Measurements from ENCODE around the gene AP2B1.
"Not testable (repeated sequence)": the region's sequence is repeated elsewhere in the genome, so short reads cannot be mapped to it uniquely, and the experiment has no call there.

AP2B1 gene

DNA sequence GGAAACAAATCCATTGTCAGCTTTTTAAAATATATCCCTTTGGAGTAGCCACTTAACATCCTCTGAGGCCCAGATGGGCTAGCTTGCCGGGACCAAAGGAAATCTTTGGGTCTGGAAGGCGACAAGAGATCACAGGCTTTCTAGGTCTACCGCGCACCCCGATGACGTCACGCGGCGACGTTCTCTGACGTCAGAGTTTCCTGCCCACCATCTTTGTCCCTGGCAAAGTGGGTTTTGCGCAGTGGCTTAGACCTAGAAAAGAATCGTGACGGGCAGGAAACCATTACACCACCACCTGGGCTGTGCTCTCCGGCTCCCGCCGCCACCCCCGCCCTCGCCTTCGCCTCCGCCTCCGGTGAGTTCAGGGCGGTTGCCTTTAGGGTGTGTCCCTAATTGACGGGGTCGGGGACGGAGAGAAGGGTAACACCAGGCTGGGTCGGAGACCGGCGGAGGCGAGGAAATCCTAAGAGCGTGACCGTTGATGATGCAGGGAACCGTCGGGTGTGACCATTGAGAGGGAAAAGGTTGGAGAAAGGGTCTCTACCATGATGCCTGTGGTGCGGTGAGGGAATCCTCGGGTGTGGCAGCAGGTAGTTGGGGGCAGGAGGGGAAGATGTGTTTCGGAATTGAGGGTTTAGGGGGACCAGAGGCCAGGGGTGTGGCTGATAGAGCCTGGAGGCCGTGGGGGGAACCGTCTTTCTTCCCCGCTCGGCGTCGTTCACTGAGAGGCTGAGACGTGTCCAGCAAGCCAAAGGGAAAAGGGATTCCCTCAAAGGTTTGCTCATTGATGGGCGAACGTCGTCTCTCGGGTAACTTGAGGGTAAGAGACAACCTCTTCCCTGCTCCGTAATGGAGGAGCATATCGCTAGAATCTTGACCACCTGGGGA lies at the start of gene AP2B1:
Gene AP2B1, plus strand, starts transcription at position 249 of the 888 bp plus-strand sequence. CDS start 6,709 bp downstream, outside the sequence.
- peak; percentile 94 for DNase-seq (ENCODE audit: low read depth)

DNA sequence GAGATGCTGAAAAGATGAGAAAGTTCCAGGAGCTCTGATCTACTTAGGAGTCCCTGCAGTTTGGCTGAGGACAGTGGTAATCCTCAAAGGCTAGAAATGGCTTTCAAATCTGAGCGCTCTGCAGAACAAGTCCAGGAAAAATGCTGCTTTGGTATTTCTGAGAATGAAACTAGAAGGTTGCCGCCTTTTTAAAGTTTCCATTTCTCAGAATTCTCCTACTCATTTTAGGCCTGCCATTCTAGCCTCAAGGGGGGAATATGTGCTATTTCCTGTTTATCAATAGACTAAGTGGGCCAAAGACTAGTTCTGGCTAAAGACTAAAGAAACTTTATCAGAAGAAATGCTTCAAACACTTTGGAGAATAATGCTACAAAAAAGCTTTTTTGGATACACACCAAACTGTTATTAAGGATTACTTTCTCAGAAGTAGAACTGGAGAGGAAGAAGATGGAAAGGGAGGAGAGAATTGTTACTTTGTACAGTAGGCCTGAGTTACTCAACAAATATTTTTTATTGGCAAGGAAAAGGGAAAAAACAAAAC lies 49.5 kb upstream of the AP2B1 start, which contains the start of gene SLFN12L:
Gene SLFN12L, minus strand, starts transcription at position 78 of the 541 bp plus-strand sequence. CDS start 15,314 bp downstream, outside the sequence.
- no peak for DNase-seq (ENCODE audit: low read depth)

DNA sequence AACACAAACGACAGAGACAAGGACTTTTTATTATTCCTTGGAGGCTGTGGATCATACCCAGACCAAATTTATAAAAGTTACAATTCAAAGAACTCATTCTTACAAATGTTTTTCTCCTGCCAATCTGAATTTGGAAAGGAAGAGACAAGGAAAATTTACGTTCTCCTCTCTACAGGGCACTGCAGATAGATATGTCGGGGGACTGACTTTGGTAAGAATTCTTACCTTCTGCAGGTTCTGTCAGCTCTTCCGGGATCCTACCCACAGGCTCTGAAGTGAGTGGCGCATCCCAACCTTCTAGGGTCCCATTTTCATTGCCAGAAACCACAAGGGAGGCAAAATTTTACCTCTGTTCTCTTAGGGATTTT lies 47.5 kb upstream of the AP2B1 start:
- no peak for DNase-seq (ENCODE audit: low read depth)

DNA sequence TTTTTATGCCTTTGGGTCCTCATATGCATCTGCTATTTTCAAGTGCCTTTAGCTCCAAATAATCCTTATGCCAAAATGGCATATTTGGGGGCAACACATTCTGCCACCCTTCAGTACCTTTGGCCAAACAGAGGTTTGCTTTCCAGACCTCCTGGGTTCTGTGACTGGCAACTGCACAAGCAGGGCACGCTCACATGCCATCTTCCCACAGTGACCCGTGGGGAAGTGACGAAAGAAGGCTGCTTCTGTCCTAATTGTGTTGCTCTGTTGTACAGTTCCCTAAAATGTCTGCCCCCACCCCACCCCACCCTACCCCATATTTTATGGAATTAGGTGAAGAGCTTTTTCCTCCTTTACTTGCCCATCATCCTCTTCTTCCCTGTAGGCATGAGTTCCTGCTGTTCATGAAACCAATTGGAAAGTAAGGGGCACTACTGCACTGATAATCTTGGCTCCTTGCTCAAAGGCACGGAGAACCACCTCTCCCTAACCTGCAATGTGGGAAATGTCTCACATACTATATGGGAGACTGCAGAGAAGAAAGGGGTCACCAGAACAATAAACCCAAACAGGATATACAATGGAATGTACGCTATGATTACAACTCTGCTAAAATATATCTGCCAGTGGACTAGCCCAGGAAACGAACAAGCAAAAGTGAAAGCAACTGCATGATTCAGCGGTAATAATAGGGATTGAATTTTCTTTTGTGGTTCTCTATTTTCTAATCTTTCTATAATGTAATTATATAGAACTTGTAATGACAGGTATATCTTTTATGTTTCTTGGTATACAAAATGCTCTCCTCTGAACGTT lies 46.3 kb upstream of the AP2B1 start:
- DNase-seq (ENCODE audit: low read depth): no peak

DNA sequence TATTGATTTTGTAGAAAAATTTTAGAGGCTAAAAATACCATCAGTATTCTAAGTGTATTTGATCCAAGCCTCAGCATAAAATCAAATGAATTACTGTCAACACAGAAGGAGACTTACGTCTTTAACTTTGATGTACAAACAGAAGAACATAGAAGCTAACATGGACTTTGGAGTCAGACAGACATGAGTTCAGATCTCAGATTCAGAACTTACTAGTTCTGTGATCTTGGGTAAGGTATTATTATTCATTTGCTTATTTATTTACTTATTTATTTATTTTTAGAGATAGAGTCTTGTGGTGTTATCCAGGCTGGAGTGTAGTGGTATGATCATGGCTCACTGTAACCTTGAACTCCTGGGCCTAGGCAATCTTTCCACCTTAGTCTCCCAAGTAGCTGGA lies 45.7 kb upstream of the AP2B1 start:
- DNase-seq (ENCODE audit: low read depth): no peak

DNA sequence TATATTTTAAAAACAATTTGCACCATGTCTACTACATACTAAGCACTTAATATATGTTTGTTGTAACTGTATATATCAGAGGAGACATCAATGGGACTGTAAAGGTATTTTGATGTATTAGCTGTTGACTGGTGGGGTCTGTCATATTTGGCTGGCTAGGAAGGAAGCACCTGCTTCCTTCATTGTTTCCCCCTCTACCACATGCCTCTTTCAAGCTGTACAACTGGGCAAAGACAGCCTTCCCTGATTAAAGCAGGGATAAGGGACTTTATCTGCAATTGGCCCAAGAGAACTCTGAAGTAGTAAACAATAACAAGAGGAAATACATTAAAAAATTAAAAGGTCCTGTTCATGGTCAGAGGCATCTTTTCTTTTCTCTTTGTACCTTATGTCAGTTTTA lies 44.1 kb upstream of the AP2B1 start:
- no peak for DNase-seq (ENCODE audit: low read depth)

DNA sequence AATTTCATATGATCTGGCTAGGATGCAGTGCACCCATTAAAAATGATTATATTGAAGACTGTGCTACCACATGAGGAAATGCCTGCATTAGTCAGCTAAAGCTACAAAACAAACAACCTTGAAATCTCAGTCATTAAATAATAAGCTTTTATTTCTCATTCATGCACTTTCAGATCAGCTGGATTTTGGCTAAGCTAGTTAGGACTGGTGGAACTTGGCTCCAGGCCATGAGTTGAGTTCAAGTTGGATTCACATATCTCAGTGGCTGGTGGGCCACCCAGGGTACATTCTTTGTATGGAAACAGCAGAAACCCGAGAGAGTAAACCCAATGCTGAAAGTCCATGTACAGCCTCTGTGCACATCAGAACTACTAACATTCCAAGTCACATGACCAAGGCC lies 43.3 kb upstream of the AP2B1 start:
- DNase-seq (ENCODE audit: low read depth): no peak

DNA sequence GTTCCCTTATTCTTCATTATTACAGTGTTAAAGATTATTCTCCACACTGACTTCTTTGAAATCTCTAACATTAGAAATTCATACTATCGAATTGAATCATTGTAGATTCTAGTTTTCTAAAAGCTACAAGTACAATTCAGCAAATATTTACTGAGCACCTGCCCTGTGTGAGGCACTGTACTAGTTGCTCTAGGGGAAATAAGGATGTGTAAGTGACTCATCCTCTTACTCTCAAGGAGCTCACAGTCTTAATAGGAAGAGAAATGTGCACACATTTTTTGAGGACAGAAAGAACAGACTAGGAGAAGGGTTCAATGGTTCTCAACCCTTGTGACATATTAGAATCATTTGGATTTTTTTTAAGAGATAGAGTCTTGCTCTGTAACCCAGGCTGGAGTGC lies 42.0 kb upstream of the AP2B1 start:
- no peak for DNase-seq (ENCODE audit: low read depth)

DNA sequence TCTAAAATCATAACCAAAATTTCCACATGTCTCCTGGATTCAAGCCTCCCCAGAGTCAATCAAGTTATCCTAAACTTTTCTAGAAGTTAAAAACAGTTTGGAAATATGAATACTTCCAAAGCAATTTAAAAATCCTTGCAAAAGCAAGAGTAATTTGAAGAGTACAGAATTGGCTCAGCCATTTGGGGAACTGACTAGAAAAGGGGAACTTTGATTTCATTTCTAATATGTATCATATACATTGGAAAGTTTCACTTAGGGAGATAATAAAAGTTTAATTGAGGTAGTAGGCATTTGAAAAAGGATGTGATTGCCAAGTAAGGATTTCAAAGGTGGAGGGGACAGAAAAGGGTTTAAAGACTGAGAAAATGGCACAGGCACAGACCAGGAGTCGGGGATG lies 40.6 kb upstream of the AP2B1 start:
- DNase-seq (ENCODE audit: low read depth): no peak

DNA sequence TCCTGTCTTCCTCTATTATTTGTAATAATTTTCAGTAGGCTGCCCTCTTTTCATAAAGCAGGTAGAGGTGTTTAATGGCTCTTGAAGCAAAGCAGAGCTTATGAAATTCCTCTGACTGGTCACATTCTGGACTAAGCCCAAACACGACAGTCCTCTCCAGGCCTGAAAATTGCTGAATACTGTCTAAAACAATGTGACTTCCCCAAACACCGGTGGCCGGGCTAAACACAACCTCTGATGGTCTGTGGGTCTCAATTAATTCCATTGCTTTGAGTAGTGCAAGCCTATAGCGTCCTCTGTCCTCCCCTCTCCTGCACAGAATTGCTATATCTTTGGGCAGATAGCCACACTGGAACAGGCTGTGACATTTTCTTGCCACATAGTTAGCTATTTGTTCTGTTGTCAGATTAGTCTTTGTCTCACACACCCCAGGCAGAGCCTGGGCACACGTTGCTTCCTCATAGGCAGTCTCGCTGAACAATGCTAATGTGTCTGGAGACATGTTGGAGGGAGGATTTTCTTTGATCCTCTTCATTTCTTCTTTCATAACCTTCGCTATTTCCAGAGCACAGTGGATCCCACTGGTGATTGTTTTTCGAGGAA lies 38.8 kb upstream of the AP2B1 start:
- no peak for DNase-seq (ENCODE audit: low read depth)

DNA sequence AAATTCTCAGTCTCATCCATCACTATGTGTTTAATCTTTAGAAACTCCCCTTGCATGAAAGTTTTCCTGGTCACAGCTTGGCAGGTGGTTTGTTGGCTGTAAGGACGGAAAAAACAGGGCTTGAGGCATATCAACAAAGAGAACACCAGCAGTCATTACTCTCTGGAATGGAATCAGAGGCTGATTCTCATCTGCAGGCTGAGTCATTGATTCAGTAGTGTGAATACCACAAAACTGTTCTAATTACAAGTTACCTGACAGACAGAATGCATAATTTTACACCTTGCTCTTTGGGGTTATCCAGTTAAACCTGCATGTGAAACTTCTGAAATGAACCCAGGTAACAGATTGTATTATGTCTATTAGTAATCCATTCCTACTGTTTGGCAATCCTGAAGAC lies 38.1 kb upstream of the AP2B1 start:
- DNase-seq (ENCODE audit: low read depth): no peak

DNA sequence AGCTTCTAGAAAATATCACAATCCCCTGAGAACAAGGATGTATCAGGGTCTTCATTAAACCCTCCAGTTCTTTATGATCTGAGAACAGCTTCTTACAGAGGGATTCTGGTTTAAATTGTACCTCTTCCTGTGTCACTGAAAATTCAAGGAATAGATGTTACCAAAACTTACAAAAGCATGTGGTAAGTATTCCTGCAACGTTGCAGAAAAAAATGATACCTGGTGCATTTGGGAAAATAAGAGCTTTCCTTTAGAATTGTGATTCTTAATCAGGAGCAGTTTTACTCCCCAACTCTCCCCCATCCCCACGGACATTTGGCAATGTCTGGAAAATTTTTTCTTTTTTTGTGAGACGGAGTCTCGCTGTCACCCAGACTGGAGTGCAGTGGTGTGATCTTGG lies 33.8 kb upstream of the AP2B1 start:
- DNase-seq (ENCODE audit: low read depth): no peak

DNA sequence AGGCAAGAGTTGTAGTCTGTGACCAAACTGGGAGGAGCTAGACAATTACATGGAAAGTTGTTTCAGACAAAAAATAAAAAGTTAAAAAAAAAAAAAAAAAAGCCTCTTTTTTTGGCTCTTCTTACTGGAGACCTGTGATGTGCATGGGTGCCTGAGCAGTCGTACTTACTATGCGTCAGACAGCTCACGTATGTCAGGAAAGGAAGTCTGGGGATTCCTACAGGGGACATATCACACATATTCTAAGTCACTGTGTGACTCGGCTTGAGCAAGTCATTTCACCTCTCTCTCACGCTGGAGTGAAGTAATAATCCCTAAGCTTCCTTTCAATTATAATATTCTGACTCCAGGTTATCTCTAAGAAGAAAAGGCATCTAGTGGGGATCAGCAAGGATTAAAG lies 32.5 kb upstream of the AP2B1 start:
- no peak for DNase-seq (ENCODE audit: low read depth)

DNA sequence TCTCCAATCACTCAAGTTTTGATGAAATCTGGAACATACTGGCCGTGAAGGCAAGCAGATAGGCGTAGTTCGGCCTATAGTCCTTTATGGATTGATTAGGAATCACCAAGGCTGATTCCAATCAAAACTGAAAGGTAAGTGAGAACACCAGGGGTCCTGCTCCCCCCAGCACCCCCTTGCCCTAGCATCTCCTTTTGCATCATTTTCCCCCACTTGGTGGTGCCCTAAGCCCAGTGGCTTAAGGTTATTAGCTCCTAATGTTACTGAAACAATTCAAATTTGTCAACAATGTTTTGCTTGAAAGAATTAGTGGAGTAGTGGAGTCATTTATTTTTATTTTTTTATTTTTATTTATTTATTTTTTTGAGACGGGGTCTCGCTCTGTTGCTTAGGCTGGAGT lies 31.4 kb upstream of the AP2B1 start:
- DNase-seq (ENCODE audit: low read depth): no peak

DNA sequence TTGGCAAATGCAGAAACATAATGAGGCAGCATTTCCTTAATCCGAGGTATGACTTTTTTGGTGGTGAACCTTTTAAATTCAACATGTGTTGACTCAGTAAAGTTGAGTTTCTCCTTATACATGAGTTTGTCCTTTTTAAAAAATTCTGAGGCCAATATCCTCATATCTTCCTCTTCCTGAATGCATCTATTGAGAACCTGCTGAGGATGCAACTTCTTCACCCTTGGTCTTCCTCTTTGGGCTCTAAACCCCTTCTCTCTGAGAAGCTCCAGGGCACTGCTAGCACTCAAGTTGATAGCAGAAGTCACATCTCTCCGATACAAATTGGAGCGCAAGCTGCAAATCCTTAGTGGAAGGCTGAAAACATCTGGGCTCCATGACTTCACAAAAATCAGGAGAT lies 29.8 kb upstream of the AP2B1 start:
- no peak for DNase-seq (ENCODE audit: low read depth)

DNA sequence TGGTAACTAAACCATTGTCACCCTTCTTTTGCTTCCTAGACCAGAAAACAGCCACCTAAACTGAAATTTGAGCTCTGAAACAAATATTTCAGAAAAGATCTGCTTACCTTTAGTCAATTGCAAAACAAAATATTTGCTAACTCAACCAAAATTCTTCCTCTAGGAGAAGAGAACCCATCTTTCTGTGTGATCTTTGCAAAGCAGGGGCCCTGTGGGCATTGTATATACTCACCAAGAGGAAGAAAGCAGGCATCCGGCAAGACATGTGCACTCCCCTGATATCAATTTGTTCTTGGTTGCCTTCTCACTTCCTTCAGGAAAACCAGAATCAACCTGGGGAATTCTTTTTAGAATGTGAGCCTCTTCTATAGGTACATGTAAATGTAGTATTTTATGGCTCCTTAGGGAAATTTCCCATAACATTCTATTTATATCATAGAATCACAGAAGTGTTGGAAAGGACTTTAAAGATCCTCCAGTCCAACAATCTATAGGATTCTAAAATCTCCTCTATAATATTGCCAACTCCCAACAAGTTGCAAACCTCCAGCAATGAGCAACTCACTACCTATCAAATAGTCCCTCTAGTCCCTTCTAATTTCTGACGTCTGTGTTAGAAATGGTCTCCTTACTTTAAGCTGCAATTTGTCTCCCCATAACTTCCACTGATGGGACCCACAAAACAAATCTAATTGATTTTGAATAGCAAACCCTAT lies 27.5 kb upstream of the AP2B1 start:
- no peak for DNase-seq (ENCODE audit: low read depth)

DNA sequence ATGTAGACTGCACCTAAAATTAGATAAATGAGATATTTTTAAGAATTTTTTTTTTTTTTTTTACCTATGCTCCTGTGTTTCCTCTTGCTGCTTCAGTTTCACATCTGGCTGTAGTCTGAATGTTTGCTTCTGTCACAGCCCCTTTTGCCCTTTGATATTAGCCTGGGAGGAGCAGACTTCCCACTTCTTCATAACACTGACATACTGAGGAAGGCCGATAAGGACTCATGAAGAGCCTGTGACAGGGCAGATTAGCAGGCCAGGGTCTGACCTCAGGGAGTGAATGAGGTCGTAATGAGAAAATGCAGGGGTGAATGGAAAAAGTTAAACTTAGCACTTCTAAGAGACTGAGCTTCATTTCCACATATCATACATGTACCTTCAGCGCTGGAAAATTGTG lies 26.4 kb upstream of the AP2B1 start, which contains the start of gene SLFN14:
Gene SLFN14, minus strand, starts transcription at position 117 of the 400 bp plus-strand sequence. CDS start 2,757 bp downstream, outside the sequence.
- DNase-seq (ENCODE audit: low read depth): no peak

DNA sequence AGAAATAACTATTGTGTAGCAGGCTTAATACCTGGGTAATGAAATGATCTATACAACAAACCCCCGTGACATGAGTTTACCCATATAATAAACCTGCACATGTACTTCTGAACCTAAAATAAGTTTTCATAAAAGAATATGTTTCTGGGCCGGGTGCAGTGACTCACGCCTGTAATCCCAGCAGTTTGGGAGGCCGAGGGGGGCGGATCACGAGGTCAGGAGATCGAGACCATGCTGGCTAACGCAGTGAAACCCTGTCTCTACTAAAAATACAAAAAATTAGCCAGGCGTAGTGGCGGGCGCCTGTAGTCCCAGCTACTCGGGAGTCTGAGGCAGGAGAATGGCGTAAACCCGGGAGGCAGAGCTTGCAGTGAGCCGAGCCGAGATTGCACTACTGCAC lies 23.9 kb upstream of the AP2B1 start:
- DNase-seq (ENCODE audit: low read depth): not testable (repeated sequence)

DNA sequence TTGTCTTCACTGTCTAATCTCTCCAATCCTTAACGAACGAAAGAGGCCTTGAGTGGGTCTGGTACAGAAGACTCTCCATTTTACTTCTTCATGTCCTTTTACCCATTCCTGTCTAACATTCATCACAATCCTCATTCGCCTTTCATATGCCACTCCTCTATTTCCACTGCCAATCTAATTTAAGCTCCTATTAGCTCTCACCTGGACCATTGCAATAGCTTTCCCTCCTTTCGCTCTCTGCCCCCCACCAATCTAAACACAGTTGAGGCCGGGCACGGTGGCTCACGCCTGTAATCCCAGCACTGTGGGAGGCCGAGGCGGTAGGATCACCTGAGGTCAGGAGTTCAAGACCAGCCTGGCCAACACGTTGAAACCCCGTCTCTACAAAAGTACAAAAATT lies 20.2 kb upstream of the AP2B1 start:
- DNase-seq (ENCODE audit: low read depth): no peak

DNA sequence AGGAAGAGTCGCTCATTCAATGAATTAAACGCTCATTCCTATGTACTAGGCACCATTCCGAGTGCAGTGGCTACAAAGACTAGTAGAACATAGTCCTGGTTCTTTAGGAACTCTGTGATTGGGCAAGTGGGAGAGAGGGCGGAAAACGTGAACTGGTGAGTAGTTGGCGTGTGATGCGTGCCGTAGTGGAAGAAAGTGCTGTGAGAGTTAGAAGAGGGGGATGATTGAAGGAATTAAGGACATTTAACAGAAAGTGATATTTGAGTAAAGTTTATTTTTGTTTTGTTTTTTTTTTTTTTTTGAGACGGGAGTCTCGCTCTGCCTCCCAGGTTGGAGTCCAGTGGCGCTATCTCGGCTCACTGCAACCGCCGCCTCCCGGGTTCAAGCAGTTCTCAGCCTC lies 18.6 kb upstream of the AP2B1 start:
- DNase-seq (ENCODE audit: low read depth): no peak

DNA sequence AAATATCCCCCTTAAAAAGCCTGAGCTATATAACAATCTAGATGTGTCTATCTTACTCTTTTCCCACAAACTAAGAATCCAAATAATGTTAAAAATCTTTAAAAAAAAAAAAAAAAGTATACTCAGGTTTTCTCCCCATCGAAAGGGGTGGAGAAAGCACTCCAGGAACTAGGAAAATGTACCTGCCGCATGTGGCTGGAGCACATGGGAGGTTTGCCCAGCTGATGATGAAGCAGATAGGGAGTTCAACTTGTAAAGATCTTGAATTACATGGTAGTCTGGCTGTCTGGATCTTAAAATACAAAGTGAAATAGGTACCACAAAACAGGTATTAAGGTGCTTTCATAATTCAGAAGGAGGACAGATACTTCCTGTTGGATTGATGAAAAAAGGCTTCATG lies 17.7 kb upstream of the AP2B1 start:
- DNase-seq (ENCODE audit: low read depth): no peak

DNA sequence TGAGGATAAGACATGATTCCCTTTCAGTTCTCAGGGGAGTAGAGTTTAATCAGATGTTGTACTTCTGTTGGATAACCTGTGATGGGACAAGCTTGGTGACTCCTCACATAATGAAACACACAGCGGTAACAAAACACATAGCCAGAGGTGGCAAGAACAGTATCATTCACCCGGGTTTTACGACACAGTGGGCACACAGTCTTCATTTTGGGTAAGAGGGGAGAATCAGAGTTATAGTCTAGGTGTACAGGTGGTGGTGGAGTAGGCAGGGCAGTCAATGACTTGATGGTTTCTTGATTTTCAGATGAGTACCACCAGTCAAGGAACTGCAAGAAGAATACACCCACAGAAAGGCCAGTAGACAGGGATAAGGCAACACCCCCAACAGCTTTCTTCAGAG lies 11.4 kb upstream of the AP2B1 start:
- DNase-seq (ENCODE audit: low read depth): no peak

Data from T-helper 22 cell (primary cell).